ENCODE measurements around the gene ZBTB20.
A peak's percentile ranks its signal among the peaks of the same experiment; 100 is the strongest.
"Not testable (repeated sequence)": the region's sequence is repeated elsewhere in the genome, so short reads cannot be mapped to it uniquely, and the experiment has no call there.

ZBTB20 gene

GRCh38 chr3:114816052-114816451 lies 331.0 kb downstream of the ZBTB20 start:
- DNase-seq, result no peak

- not testable (repeated sequence) for DNase-seq
Measured at GRCh38 chr3:114812541-114813238, 334.4 kb downstream of the ZBTB20 start.

GRCh38 chr3:114809668-114810413 lies 337.2 kb downstream of the ZBTB20 start:
- peak in 1 of 2 experiments; percentile 27 for DNase-seq

- DNase-seq, result no peak
Measured at GRCh38 chr3:114804099-114804498, 343.0 kb downstream of the ZBTB20 start.

DNA sequence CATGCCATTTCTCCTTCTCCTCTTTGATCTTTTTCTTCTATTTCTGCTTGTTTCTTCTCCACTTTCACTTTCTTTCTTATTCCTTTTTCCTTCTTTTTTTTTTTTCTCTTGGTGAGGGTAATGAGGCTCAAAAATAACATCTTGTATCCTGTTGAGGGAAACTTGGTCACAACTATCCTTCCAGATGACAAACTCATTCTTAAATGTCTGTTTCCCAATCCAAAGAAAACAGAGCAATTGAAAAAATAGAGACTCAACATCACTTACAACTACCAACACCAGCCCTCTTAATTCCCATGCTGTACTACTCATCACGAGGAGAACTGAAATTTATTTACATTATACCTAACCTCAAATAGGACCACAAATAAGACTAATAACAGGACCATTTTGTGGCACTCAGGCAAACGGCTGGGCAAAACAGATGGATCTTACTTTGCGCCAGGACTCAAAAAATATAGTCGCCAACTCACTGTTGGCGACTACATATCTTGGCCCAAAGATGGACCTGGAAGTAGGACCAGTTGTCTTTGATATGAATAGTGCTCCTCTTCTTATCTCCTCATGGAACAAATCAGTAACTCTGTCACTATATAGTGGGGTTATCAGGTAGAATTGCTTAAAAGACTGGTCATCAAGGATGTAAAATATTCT lies 343.9 kb downstream of the ZBTB20 start:
- DNase-seq, result no peak

DNA sequence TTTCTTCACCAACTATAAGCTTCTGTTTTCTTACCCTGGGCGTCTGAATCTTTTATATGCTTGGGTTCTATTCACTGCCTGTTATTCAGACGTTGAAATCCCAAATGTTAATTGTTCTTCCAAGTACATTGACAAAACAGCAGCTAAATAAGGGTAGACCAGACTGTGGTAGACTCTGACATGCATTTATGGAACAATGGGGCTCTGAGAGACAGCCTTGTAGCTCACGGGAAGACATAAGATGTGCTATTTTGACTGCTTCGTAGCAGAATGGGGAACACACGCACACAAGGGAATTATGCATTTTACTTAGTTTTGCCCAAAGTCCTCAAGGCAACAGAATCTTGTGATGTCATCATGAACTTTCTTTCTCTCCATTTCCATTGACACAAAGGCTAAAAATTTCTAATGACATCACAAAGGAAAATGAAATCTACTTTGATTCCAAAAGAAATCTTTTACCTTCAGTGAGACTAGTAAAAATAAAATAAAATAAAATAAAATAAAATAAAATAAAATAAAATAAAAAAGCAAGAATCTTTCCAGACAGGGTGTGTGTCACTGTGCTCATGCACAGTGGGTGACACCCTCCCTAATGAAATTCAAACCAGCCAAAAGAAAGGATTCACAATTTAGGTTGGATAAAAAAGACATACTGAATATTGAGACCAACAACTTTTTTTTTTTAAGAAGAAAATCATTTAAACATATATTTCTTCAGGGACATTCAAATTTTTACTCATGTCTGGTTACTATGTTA lies 346.6 kb downstream of the ZBTB20 start:
- DNase-seq, result no peak

DNA sequence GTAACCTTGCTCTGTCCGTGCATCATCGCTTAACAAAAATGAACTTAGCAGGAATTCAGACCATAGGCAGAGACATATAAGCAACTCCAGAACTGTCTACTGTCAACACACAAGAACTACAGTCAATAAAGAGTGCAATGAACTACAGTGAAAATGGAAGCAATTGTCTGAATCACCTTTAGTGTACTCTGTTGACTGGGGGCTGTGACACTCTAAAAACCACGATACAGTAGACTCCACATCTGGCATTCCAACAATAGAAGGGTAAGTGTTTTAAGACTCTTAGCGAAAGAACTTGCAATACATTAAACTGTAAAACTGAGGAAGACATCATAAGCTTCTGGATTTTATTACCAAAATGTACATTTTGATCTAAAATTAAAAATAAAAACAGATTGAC lies 347.3 kb downstream of the ZBTB20 start:
- DNase-seq, result no peak

GRCh38 chr3:114796796-114797195 lies 350.3 kb downstream of the ZBTB20 start:
- DNase-seq, result no peak

- DNase-seq, result no peak
Measured at GRCh38 chr3:114794894-114795630, 352.0 kb downstream of the ZBTB20 start.

DNA sequence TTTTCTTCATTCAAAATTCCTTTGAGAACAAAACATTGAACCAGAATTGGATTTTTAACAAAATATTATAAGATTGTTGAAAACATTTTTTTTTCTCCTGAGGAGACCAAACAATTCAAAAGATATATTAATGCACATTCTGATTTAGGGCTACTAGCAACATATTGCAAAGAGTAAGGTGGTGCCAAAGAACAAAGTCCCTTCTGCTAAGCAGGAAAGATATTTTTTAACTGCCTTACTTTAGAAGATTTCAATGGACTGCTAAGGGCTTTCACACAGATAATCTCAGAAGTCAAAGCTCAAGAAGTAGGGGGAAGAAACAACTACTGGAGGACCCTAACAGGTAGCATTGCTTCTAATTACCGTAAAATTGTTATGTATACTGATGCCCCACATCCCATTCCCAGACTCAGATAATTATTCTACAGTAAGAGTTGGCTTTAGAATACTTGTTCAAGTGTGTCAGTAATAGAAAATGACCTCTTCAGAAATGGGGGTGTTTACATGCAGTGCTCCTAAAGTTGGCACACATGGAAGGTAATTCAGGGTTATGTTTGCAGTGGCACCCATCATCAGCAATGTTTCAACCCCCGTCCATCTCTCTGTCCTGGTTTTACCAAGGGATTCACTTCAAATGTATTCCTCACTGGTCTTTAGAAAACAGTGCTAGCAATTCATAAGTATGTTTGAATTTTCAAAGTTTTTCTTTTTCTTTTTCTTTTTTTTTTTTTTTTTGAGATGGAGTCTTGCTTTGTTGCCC lies 354.7 kb downstream of the ZBTB20 start:
- no peak for DNase-seq

DNA sequence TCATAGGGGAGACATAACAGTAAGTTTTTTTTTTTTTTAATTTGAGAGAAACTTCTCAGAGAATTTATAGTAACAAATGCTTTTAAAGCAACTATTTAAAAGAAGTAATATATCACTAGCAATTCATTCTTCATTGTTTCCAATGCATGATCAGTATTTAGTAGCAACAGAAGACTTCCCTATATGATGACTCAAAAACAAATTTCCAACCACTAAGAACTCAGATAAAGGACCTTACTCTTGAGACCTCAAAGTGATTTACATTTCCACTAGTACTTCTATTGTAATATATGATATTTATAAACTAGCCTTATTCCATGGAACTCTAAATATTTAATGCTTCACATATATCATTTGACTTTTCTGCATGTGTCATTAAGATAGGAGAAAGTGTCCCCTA lies 356.3 kb downstream of the ZBTB20 start:
- DNase-seq, result no peak

DNA sequence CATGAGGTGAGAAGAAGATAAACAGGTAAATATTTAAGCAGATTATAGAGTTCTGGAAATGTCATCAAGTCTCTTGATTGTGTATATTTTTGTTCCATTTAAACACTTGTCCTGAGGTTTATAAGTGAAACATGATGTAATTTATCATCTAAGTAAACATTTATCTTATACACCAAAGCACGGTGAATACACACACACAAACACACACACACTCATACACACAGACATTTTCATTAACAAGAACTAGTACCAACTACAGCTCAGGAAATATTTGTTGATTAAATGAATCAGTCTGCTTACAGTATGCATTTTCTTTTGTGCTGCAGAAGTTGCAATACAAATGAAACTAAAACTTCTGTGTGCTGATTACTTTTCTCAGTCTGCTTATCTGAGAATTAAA lies 357.3 kb downstream of the ZBTB20 start:
- DNase-seq, result no peak

DNA sequence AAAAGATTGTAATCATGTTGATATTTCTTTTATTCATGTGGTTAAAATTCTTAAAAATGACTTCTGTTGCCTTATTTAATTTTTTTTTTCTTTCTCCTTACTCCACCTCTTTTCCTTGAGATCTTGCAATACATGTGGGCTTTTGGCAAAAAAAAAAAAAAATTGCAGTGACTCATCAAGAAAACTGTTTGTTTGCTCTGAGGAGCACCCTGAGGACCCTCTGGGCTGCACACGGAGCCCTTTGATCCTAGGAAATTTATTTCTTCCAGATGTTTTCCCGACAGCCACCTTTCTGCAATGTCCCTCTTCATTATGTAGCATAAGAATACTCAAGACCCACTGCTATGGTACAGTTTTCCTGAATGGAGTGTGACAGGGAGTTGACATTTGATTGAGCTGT lies 371.7 kb downstream of the ZBTB20 start:
- DNase-seq, result no peak

DNA sequence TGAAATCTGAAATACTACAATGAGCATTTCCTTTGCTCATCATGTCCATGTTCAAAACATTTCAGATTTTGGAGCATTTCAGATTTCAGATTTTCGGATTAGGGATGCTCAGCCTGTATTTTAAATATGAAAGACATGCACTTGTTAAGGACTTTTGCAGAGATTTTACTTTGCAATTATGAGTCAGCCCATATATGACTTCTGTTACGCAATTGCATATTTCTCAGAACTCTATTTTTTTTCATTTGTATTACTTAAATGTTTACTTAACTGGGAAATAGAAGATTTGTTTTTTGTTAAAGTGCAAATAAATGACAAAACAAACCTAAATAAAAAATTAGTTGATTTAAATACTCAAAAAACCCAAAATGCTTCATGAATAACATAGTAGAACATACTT lies 376.2 kb downstream of the ZBTB20 start:
- DNase-seq, result no peak

GRCh38 chr3:114764056-114764492 lies 383.0 kb downstream of the ZBTB20 start:
- DNase-seq, result no peak

GRCh38 chr3:114762144-114762543 lies 384.9 kb downstream of the ZBTB20 start:
- DNase-seq, result no peak

GRCh38 chr3:114760679-114761078 lies 386.4 kb downstream of the ZBTB20 start:
- DNase-seq, result no peak

- no peak for DNase-seq
Measured at GRCh38 chr3:114758831-114759699, 388.0 kb downstream of the ZBTB20 start.

DNA sequence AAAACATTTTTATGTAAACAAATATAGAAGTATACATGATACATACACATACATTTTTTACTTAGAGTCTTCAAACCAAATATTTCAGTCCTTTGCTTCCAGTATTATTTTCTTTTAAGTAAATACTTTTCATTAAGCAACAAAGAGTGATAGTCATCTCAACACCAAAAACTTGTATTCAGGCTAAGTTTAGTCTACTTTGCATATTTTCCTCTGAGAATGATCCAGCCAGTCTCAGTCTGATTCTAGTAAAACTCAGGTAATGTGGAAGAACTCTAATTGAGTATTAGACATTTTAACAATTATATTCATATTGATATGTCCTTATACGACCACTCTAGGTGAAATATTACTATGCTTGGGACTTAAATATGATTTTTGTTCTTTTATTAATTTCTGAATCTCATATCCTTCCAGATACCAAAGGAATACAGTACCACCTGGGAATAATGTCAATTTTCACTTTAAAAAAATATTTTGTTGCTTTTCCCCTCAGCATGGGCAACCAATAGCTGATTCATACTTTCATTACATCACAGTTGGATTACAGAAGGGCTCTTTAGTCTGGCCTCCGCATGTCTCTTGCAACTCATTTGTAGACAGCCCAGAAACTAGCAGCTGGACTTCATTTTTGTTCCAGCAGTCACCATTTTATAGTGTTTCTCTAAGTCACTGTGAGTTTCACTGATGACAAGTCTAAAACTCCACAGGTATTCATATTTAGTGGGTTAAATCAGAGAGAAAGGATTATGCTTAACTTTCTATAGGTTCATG lies 390.4 kb downstream of the ZBTB20 start:
- no peak for DNase-seq

- no peak for DNase-seq
Measured at GRCh38 chr3:114746502-114746901, 400.6 kb downstream of the ZBTB20 start.
